H1 (cell line): Measurements from ENCODE around the gene PSORS1C2. TPM values are rescaled to one million over a fixed set of nuclear protein-coding genes. Genes with fewer than 3 reads are reported as not detected.

Source experiments
- CHD7 ChIP-seq: fragments of 300-600 bp; sonication (generic); IDR thresholded peaks from 2 replicates; pipeline ENCODE4 v1.7.1; 2012; ENCODE audit warnings: low read length, moderate library complexity, mild to moderate bottlenecking, inconsistent platforms; ENCODE audit not compliant: insufficient replicate concordance
- EGR1 ChIP-seq: IDR thresholded peaks from 2 replicates; pipeline ENCODE4 v1.6.1; 2011; ENCODE audit warnings: low read depth, low read length, borderline replicate concordance
- EZH2 ChIP-seq: fragments of 200-600 bp; sonication (generic); IDR thresholded peaks from 2 replicates; pipeline ENCODE4 v1.7.1; 2012; ENCODE audit warnings: low read depth, mild to moderate bottlenecking, moderate library complexity, low read length, inconsistent platforms; ENCODE audit not compliant: severe bottlenecking
- HDAC6 ChIP-seq: IDR thresholded peaks from one replicate; pipeline ENCODE4 v1.7.1; 2012; ENCODE audit warnings: low read depth, mild to moderate bottlenecking, inconsistent platforms, low read length, moderate library complexity
- KDM1A ChIP-seq: fragments of 200-600, 300-600 bp; sonication (generic); IDR thresholded peaks from 2 replicates; pipeline ENCODE4 v1.7.1; 2016; ENCODE audit warnings: mild to moderate bottlenecking, low read length, borderline replicate concordance
- KDM5A ChIP-seq: fragments of 200-600 bp; IDR thresholded peaks from 2 replicates; pipeline ENCODE4 v1.7.1; 2012; ENCODE audit warnings: mild to moderate bottlenecking, low read length, inconsistent platforms, mixed read lengths
- TAF1 ChIP-seq: IDR thresholded peaks from 2 replicates; pipeline ENCODE4 v1.6.1; 2011; ENCODE audit warnings: mild to moderate bottlenecking, low read depth, low read length
- ZNF274 ChIP-seq: IDR thresholded peaks from 2 replicates; pipeline ENCODE4 v1.7.0; 2012; ENCODE audit warnings: low read length, borderline replicate concordance; ENCODE audit errors: extremely low read depth
- polyA plus RNA-seq, 7 experiments: library from polyadenylated mRNA; depleted of rRNA in 3 of 7; stranded (reverse) in 5 of 7; unstranded in 2 of 7; fragments of >200 nt in 5 of 7; fragments of 200-250 nt in 2 of 7; gene quantifications; 1 replicate in 5 of 7; 2 replicates in 1 of 7; 4 replicates in 1 of 7; pipeline versions ENCODE4 v1.2.1 to v1.2.3, GENCODE V29; 2011 to 2013; ENCODE audit warnings: missing spikeins in 2 of 7, mixed read lengths in 2 of 7
- total RNA-seq: library from RNA; stranded (reverse); fragmentation: NEBNext Ultra II Directional; extraction: Animal tissue kit (Norgen Biotek cat#: 25700); gene quantifications from 2 replicates; pipeline ENCODE4 v1.2.1, GENCODE V29; 2021

PSORS1C2 gene
- total and polyA plus RNA-seq, 2 of the 8 experiments (the other 6 are each of a cell fraction or from before 2014, with no cell fraction given): 0.11 TPM; not detected in 1

- TF ChIP-seq CHD7 (no peak), HDAC6 (no peak), EGR1 (no peak), TAF1 (no peak), KDM1A (no peak), ZNF274 (no peak), KDM5A (no peak), EZH2 (no peak)
Measured at GRCh38 chr6:31186052-31186734, 47.3 kb upstream of the PSORS1C2 start (continued).
